ENCODE measurements around the gene COPS6.
A peak's percentile ranks its signal among the peaks of the same experiment; 100 is the strongest.

The COPS6 gene

GRCh38 chr7:100130608-100131453, 42.1 kb downstream of the COPS6 start:
- H3K9me3 ChIP-seq (ENCODE audit: low read length): no peaks in the 10 kb centered on the region
- no peaks in the 10 kb centered on the region for H3K36me3 ChIP-seq (ENCODE audit: insufficient read depth, low read length)
- no peak overlapping the region for H3K4me3 ChIP-seq (ENCODE audit: low read length)
- peaks cover 16% of the 10 kb centered on the region for H3K4me1 ChIP-seq (ENCODE audit: insufficient read depth, low read length)
- no peak overlapping the region for H2AFZ ChIP-seq (ENCODE audit: low read depth, low read length)
- H3K27me3 ChIP-seq (ENCODE audit: insufficient read depth, low read length): no peaks in the 10 kb centered on the region

- Histone ChIP-seq H3K4me3 (ENCODE audit: low read length) (no peak overlapping the region), H2AFZ (ENCODE audit: low read depth, low read length) (no peak overlapping the region), H3K27me3 (ENCODE audit: insufficient read depth, low read length) (no peaks in the 10 kb centered on the region), H3K36me3 (ENCODE audit: insufficient read depth, low read length) (no peaks in the 10 kb centered on the region), H3K4me1 (ENCODE audit: insufficient read depth, low read length) (peaks cover 16% of the 10 kb centered on the region), H3K9me3 (ENCODE audit: low read length) (no peaks in the 10 kb centered on the region)
Observed at GRCh38 chr7:100132126-100132525, 43.4 kb downstream of the COPS6 start.

GRCh38 chr7:100132697-100133151, 44.0 kb downstream of the COPS6 start:
- H2AFZ ChIP-seq (ENCODE audit: low read depth, low read length): no peak overlapping the region
- H3K4me3 ChIP-seq (ENCODE audit: low read length): no peak overlapping the region
- no peaks in the 10 kb centered on the region for H3K9me3 ChIP-seq (ENCODE audit: low read length)
- H3K36me3 ChIP-seq (ENCODE audit: insufficient read depth, low read length): no peaks in the 10 kb centered on the region
- H3K27me3 ChIP-seq (ENCODE audit: insufficient read depth, low read length): no peaks in the 10 kb centered on the region
- H3K4me1 ChIP-seq (ENCODE audit: insufficient read depth, low read length): peaks cover 14% of the 10 kb centered on the region

- H3K36me3 ChIP-seq (ENCODE audit: insufficient read depth, low read length): no peaks in the 10 kb centered on the region
- H3K27me3 ChIP-seq (ENCODE audit: insufficient read depth, low read length): no peaks in the 10 kb centered on the region
- no peak overlapping the region for H3K4me3 ChIP-seq (ENCODE audit: low read length)
- H3K4me1 ChIP-seq (ENCODE audit: insufficient read depth, low read length): peaks cover under 1% of the 10 kb centered on the region
- no peaks in the 10 kb centered on the region for H3K9me3 ChIP-seq (ENCODE audit: low read length)
- H2AFZ ChIP-seq (ENCODE audit: low read depth, low read length): no peak overlapping the region
Observed at GRCh38 chr7:100137851-100138760, 49.3 kb downstream of the COPS6 start.

- Histone ChIP-seq H3K9me3 (ENCODE audit: low read length) (no peaks in the 10 kb centered on the region), H3K27me3 (ENCODE audit: insufficient read depth, low read length) (no peaks in the 10 kb centered on the region), H2AFZ (ENCODE audit: low read depth, low read length) (peak overlapping the region; percentile 10), H3K36me3 (ENCODE audit: insufficient read depth, low read length) (no peaks in the 10 kb centered on the region), H3K4me3 (ENCODE audit: low read length) (no peak overlapping the region), H3K4me1 (ENCODE audit: insufficient read depth, low read length) (no peaks in the 10 kb centered on the region)
Observed at GRCh38 chr7:100141555-100141949, 52.8 kb downstream of the COPS6 start.

Measured in neuron (in vitro differentiated cells).